ENCODE data around the gene IGFBP6.
"Not testable (repeated sequence)": the region's sequence is repeated elsewhere in the genome, so short reads cannot be mapped to it uniquely, and the experiment has no call there.

Gene IGFBP6

GRCh38 chr12:53071591-53072551, 25.6 kb upstream of the IGFBP6 start:
- no peak for FAIRE-seq

- FAIRE-seq, result no peak
Observed at GRCh38 chr12:53073881-53074280, 23.6 kb upstream of the IGFBP6 start.

GRCh38 chr12:53074283-53074998, 23.0 kb upstream of the IGFBP6 start:
- no peak for FAIRE-seq

- no peak for FAIRE-seq
Observed at GRCh38 chr12:53074999-53075370, 22.5 kb upstream of the IGFBP6 start.

GRCh38 chr12:53076461-53076860, 21.0 kb upstream of the IGFBP6 start:
- FAIRE-seq, result no peak

- FAIRE-seq, result no peak
Observed at GRCh38 chr12:53077030-53077429, 20.4 kb upstream of the IGFBP6 start.

- FAIRE-seq, result no peak
Observed at GRCh38 chr12:53078425-53079225, 18.8 kb upstream of the IGFBP6 start.

- no peak for FAIRE-seq
Observed at GRCh38 chr12:53079226-53080117, 18.0 kb upstream of the IGFBP6 start, which contains the start of gene SPRYD3. TSS of gene SPRYD3 (minus strand) at chr12:53079390. CDS start at chr12:53079333, 57 bp downstream.

- FAIRE-seq, result no peak
Observed at GRCh38 chr12:53082637-53083175, 14.8 kb upstream of the IGFBP6 start.

GRCh38 chr12:53086361-53086760, 11.1 kb upstream of the IGFBP6 start:
- no peak for FAIRE-seq

- FAIRE-seq, result no peak
Observed at GRCh38 chr12:53090105-53090504, 7.4 kb upstream of the IGFBP6 start.

GRCh38 chr12:53090554-53090953, 6.9 kb upstream of the IGFBP6 start:
- no peak for FAIRE-seq

GRCh38 chr12:53091756-53092155, 5.7 kb upstream of the IGFBP6 start:
- no peak for FAIRE-seq

GRCh38 chr12:53093777-53094393, 3.6 kb upstream of the IGFBP6 start:
- FAIRE-seq, result no peak

GRCh38 chr12:53094394-53094787, 3.1 kb upstream of the IGFBP6 start:
- FAIRE-seq, result no peak

GRCh38 chr12:53094796-53095595, 2.5 kb upstream of the IGFBP6 start:
- FAIRE-seq, result not testable (repeated sequence)

GRCh38 chr12:53095596-53095895, 1.9 kb upstream of the IGFBP6 start:
- FAIRE-seq, result not testable (repeated sequence)

GRCh38 chr12:53096089-53096741, 1.3 kb upstream of the IGFBP6 start:
- FAIRE-seq, result no peak

GRCh38 chr12:53096759-53097158, 708 bp upstream of the IGFBP6 start:
- FAIRE-seq, result no peak

- no peak for FAIRE-seq
Observed at GRCh38 chr12:53097207-53097563, 282 bp upstream of the IGFBP6 start.
